OCI-LY7 (cell line): ENCODE measurements around the gene KLF13.

ENCODE experiments used
- EZH2phosphoT487 ChIP-seq: fragments of 200-600 bp; sonication (generic); IDR thresholded peaks from 2 replicates; pipeline ENCODE4 v1.6.1; 2018; ENCODE audit warnings: low read depth, borderline replicate concordance, mild to moderate bottlenecking, mixed run types, antibody characterized with exemption, low read length, moderate library complexity, mixed read lengths
- TF ChIP-seq, protein P1 (sequence below): fragments of 200-600 bp; sonication (generic); conservative IDR thresholded peaks from 2 replicates; pipeline ENCODE4 v1.5.1; 2014; ENCODE audit warnings: mild to moderate bottlenecking, antibody characterized with exemption, low read length, moderate library complexity, mixed read lengths

DNA sequence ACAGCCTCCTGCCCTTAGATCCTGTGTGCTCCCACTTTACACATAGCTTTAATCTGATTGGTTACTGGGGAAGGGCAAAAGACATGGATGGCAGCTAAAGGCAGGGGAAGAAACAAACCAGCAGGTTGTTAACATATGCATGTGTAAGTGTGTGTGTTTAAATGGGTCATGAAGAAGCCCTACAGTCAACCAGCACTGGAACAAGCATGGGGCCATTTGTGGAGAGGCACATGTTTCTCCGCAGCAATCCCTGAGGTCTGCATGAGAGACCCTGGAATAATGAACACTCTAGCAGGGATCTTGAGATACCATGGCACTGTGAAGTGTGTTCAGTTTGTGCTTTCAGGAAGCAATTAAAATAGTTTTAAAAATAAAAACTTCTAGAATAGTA lies 6.0 kb downstream of the KLF13 start:
- TF ChIP-seq, protein P1, sequence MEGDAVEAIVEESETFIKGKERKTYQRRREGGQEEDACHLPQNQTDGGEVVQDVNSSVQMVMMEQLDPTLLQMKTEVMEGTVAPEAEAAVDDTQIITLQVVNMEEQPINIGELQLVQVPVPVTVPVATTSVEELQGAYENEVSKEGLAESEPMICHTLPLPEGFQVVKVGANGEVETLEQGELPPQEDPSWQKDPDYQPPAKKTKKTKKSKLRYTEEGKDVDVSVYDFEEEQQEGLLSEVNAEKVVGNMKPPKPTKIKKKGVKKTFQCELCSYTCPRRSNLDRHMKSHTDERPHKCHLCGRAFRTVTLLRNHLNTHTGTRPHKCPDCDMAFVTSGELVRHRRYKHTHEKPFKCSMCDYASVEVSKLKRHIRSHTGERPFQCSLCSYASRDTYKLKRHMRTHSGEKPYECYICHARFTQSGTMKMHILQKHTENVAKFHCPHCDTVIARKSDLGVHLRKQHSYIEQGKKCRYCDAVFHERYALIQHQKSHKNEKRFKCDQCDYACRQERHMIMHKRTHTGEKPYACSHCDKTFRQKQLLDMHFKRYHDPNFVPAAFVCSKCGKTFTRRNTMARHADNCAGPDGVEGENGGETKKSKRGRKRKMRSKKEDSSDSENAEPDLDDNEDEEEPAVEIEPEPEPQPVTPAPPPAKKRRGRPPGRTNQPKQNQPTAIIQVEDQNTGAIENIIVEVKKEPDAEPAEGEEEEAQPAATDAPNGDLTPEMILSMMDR = no peak
- no peak for TF ChIP-seq EZH2phosphoT487
